Chondrocyte (in vitro differentiated cells): Measurements from ENCODE around the gene MDN1. TPM values are rescaled to one million over a fixed set of nuclear protein-coding genes. Genes with fewer than 3 reads are reported as not detected.

Experiments
- DNase-seq: peaks from one replicate; pipeline ENCODE4 v3.0.0; 2021; ENCODE audit warnings: mixed read lengths, low spot score
- H3K27ac Mint-ChIP-seq: one replicate; pipeline ENCODE4 v1.8.0; 2021; ENCODE audit warnings: mild to moderate bottlenecking, moderate library complexity, mixed read lengths; ENCODE audit not compliant: unreplicated experiment
- H3K27me3 Mint-ChIP-seq: 2 replicates; pipeline ENCODE4 v1.8.0; 2021; ENCODE audit warnings: low read depth, mixed read lengths
- H3K36me3 Mint-ChIP-seq: 2 replicates; pipeline ENCODE4 v1.8.0; 2021; ENCODE audit warnings: low read depth, mixed read lengths
- H3K4me1 Mint-ChIP-seq: 2 replicates; pipeline ENCODE4 v1.8.0; 2021; ENCODE audit warnings: low read depth, mild to moderate bottlenecking, mixed read lengths
- H3K4me3 Mint-ChIP-seq: one replicate; pipeline ENCODE4 v1.8.0; 2021; ENCODE audit warnings: mild to moderate bottlenecking, moderate library complexity, mixed read lengths; ENCODE audit not compliant: unreplicated experiment
- H3K9me3 Mint-ChIP-seq: 2 replicates; pipeline ENCODE4 v1.8.0; 2021; ENCODE audit warnings: low read depth, mixed read lengths
- total RNA-seq: library from RNA; stranded (reverse); gene quantifications from 3 replicates; pipeline ENCODE4 v1.2.1, GENCODE V29; 2021
- TF ChIP-seq, protein P1 (sequence below): fragments of 200-600 bp; sonication (generic); IDR thresholded peaks from 2 replicates; pipeline ENCODE4 v1.5.0; 2021; ENCODE audit warnings: antibody characterized with exemption, mild to moderate bottlenecking, moderate library complexity

Gene MDN1
- total RNA-seq, 1 donor from 2014 or later: 35.8 TPM

DNA sequence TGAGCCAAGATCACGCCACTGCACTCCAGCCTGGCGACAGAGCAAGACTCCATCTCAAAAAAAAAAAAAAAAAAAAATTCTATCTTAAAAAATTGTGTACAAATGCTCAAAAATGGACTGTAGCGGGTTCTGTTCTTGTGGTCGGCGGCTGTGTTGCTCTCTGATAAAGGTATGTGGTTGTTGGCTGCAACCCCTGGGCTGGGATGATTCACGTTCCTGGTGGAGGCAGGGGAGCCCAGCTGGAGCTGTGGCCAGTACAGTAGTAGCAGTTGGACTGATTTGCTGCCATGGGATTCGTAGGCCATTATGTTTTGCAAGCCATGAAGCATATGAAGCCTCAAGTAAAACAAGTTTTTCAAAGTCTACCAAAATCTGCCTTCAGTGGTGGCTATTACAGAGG lies 22.3 kb downstream of the MDN1 start:
- Mint-ChIP-seq H3K4me1 (peaks cover 16% of the 10 kb centered on the region), H3K36me3 (peaks cover 12% of the 10 kb centered on the region), H3K27ac (no peak overlapping the region), H3K27me3 (no peaks in the 10 kb centered on the region), H3K9me3 (no peaks in the 10 kb centered on the region), H3K4me3 (no peak overlapping the region)
- no peak for DNase-seq
- TF ChIP-seq, protein P1, sequence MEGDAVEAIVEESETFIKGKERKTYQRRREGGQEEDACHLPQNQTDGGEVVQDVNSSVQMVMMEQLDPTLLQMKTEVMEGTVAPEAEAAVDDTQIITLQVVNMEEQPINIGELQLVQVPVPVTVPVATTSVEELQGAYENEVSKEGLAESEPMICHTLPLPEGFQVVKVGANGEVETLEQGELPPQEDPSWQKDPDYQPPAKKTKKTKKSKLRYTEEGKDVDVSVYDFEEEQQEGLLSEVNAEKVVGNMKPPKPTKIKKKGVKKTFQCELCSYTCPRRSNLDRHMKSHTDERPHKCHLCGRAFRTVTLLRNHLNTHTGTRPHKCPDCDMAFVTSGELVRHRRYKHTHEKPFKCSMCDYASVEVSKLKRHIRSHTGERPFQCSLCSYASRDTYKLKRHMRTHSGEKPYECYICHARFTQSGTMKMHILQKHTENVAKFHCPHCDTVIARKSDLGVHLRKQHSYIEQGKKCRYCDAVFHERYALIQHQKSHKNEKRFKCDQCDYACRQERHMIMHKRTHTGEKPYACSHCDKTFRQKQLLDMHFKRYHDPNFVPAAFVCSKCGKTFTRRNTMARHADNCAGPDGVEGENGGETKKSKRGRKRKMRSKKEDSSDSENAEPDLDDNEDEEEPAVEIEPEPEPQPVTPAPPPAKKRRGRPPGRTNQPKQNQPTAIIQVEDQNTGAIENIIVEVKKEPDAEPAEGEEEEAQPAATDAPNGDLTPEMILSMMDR: no peak

DNA sequence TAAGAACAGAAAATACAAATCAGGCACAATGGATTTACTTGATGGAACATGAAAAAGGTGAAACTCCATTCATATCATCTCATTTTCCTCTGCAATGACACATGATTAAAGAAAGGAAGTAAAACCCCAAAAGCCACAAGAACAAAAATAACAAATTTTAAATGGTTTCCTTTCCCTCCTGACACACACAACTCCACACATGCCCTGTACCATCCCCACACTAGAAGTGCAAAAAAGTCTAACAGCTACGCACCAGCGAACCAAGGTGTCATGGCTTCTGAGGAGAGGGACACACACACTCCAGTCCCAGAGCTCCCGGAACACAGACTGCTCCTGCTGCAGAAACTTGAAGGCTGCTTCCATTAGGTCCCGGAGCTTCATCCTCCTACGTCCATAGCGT lies 25.3 kb downstream of the MDN1 start:
- H3K4me3 Mint-ChIP-seq: no peak overlapping the region
- H3K9me3 Mint-ChIP-seq: no peaks in the 10 kb centered on the region
- H3K36me3 Mint-ChIP-seq: peaks cover 16% of the 10 kb centered on the region
- H3K4me1 Mint-ChIP-seq: peaks cover 16% of the 10 kb centered on the region
- no peak overlapping the region for H3K27ac Mint-ChIP-seq
- DNase-seq: no peak
- TF ChIP-seq, protein P1: no peak
- no peaks in the 10 kb centered on the region for H3K27me3 Mint-ChIP-seq

- DNase-seq: no peak
- no peaks in the 10 kb centered on the region for H3K9me3 Mint-ChIP-seq
- H3K4me3 Mint-ChIP-seq: no peak overlapping the region
- no peak overlapping the region for H3K27ac Mint-ChIP-seq
- no peaks in the 10 kb centered on the region for H3K27me3 Mint-ChIP-seq
- peaks cover 17% of the 10 kb centered on the region for H3K36me3 Mint-ChIP-seq
- TF ChIP-seq, protein P1: no peak
- peaks cover 16% of the 10 kb centered on the region for H3K4me1 Mint-ChIP-seq
Measured at GRCh38 chr6:89793586-89793985, 26.0 kb downstream of the MDN1 start.

GRCh38 chr6:89792881-89793280 lies 26.7 kb downstream of the MDN1 start:
- peaks cover 16% of the 10 kb centered on the region for H3K4me1 Mint-ChIP-seq
- H3K4me3 Mint-ChIP-seq: no peak overlapping the region
- no peak overlapping the region for H3K27ac Mint-ChIP-seq
- DNase-seq: no peak
- no peaks in the 10 kb centered on the region for H3K27me3 Mint-ChIP-seq
- H3K9me3 Mint-ChIP-seq: no peaks in the 10 kb centered on the region
- TF ChIP-seq, protein P1: peak; percentile 75
- peaks cover 21% of the 10 kb centered on the region for H3K36me3 Mint-ChIP-seq

GRCh38 chr6:89790403-89790802 lies 29.2 kb downstream of the MDN1 start:
- peaks cover 29% of the 10 kb centered on the region for H3K36me3 Mint-ChIP-seq
- H3K27me3 Mint-ChIP-seq: no peaks in the 10 kb centered on the region
- no peak overlapping the region for H3K4me3 Mint-ChIP-seq
- peaks cover 13% of the 10 kb centered on the region for H3K4me1 Mint-ChIP-seq
- TF ChIP-seq, protein P1: no peak
- H3K9me3 Mint-ChIP-seq: no peaks in the 10 kb centered on the region
- no peak overlapping the region for H3K27ac Mint-ChIP-seq
- no peak for DNase-seq
